ENCODE results near the gene SNX15. TPM values are rescaled to one million over a fixed set of nuclear protein-coding genes. Genes with fewer than 3 reads are reported as not detected.
"Not testable (repeated sequence)": the region's sequence is repeated elsewhere in the genome, so short reads cannot be mapped to it uniquely, and the experiment has no call there.

The SNX15 gene, protein sequence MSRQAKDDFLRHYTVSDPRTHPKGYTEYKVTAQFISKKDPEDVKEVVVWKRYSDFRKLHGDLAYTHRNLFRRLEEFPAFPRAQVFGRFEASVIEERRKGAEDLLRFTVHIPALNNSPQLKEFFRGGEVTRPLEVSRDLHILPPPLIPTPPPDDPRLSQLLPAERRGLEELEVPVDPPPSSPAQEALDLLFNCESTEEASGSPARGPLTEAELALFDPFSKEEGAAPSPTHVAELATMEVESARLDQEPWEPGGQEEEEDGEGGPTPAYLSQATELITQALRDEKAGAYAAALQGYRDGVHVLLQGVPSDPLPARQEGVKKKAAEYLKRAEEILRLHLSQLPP
- total RNA-seq (2014; rRNA removed; shearing (Covaris generic)), result 16.8 TPM in 2 replicates
- polyA plus RNA-seq (2014; cell fraction: nucleus; rRNA removed), result 4.1 and 4.5 TPM in 2 replicates

DNA sequence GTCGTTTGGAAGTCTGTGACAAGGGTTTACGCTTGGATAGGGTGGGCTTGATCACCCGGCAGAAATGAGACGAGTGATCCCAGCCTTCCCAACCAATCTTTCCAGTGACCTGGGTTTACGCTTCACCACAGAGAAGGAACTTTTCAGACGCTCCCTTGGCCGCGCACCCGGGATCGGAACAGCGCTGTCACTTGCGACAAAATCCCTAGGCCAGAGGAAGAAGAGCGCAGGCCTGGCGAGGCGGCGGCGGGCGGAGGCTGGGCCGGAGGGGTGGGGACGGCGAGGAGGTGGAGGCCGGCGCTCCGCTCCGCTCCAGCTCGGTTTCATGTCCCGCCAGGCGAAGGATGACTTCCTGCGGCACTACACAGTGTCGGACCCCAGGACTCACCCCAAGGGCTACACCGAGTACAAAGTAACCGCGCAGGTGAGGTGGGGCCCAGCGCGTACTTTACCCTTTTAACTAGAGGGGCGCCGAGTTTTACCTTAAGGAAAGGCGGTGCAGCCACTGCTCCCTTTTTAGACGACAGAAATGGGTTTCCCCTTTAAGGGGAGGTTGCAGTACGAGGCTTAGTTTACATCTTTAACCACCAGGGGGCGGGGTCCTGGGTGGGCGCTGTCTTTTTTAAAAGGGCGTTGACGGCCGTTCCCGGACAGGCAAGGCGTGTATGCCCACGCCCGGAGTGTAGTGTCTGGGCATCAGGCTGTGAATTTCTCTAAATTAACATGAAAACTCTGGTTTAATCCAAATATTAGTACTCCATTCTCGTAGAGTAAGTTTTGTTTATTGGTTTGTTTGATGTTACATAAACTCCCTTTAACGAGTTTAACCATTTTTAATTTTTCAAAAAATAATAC is at the start of gene SNX15:
SNX15 (plus strand) TSS at position 227 of the 855 bp plus-strand sequence; CDS start at position 326, 99 bp downstream.
- DNase-seq (ENCODE audit: extremely low read depth, low read depth), result peak; percentile 91

DNA sequence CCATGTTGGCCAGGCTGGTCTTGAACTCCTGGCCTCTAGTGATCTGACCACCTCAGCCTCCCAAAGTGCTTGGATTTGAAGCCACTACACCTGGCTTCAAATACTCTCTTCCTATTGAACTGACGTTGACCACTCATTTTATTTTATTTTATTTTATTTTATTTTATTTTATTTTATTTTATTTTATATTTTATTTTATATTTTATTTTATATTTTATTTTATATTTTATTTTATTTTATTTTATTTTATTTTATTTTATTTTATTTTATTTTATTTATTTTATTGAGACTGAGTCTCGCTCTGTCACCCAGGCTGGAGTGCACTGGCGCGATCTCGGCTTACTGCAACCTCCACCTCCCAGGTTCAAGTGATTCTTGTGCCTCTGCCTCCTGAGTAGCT is 43.9 kb upstream of the SNX15 start:
- not testable (repeated sequence) for DNase-seq (ENCODE audit: extremely low read depth, low read depth)

DNA sequence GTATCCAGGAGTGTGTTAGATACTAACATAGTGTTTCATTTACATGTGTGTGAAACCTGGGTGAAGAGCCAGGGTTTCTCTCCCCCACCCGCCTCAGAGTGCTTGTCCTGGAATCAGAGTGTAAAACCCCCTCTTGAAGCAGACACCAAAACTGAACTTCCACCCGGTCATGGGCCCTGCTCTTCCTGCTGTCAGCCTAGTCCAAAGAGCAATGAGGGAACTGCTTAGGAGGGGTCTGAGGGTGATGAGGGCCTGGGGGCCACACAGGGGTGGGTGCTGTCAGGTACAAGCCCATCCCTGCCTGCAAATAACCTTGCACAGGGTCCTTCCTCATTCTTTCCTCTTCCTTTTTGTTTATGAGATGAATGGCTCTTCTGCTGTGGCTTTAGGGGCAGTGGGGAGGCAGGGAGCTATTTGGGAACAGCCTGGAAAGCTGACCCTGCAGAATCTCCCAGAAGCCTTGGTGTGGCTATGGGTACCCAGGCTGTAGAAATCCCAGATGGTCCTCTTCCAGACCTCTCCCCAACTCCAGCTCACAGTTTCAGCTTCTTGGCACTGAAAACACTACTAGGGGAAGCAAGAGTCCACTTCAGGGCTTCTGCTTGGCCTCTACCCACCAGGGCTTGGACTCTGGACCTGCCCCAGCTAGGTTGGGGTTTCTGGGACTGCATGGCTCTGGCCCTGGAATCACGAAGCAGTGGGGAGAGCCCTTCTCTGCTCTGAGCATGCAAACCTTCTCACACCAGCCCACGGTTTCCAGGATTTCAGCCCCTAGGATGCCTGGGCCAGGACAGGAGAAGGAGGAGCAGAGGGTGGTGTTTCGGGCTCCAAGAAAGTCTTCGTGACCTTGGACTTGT is 39.0 kb upstream of the SNX15 start:
- DNase-seq (ENCODE audit: extremely low read depth, low read depth), result no peak

DNA sequence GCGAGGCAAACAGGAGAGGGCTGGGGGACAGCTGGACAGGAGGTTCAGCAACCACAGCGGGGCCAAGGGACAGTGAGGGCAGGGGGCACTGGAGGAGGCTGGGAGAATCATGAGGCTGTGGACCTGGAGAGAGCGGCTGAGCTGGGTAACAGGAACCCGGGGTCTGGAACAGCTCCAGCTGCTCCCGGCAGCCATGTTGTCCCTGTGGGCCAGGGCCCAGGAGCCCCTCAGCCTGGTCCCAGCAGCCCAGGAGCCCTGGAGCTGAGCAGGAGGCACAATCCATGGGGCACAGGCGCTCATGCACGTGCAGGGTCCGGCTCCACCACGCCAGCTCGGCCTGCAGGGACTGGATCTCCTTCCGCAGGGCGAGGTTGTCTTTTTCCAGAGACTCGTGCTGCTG is 37.8 kb upstream of the SNX15 start:
- no peak for DNase-seq (ENCODE audit: extremely low read depth, low read depth)

DNA sequence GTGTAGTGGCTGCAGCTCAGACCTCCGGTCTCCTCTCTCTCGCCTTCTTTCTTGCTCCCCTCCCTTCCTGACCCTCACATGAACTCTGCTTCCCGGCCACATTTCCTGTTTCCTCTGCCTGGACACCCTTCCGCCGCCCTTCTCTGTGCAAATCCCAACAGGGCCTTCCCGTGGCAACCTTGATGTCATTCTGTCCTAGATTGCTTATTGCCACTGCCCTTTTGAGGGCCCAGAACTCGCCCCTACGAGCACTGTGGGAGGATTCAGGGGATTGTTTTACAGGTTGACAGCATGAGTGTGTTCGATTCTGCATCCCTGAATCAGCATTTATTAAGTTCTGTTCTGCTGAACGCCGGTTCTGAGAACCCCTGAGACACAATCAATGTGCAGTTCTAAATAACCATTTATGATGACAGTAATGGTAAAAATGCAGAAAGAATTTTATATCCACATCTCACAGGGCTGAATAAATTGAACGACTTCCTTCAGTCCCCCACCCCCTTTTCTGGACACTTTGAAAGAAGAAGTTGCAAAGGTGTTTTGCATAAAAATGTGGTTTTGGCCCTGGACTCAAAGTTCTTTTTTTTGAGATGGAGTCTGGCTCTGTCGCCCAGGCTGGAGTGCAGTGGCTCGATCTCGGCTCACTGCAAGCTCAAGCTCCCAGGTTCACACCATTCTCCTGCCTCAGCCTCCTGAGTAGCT is 36.9 kb upstream of the SNX15 start:
- peak; percentile 33 for DNase-seq (ENCODE audit: extremely low read depth, low read depth)

DNA sequence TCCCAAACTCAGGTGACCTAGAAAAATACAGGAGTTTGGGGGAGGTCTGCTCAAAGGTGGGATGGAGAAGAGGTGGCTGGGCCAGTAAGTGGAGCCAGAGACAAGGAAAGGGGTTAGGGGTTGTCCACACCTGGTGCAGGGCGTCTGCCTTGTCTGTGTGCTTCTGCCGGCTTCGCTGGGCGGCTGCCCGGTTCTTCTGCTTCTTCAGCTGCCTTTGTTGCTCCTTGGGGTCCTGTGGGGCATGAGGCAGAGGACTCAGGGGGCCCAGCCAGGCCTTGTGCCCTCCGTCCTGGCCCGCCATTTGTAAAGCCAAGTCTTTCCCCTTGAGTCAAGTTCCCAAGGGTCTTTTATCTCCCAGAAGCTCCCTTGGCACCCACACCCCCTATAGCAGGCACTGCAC is 32.9 kb upstream of the SNX15 start:
- DNase-seq (ENCODE audit: extremely low read depth, low read depth), result no peak

DNA sequence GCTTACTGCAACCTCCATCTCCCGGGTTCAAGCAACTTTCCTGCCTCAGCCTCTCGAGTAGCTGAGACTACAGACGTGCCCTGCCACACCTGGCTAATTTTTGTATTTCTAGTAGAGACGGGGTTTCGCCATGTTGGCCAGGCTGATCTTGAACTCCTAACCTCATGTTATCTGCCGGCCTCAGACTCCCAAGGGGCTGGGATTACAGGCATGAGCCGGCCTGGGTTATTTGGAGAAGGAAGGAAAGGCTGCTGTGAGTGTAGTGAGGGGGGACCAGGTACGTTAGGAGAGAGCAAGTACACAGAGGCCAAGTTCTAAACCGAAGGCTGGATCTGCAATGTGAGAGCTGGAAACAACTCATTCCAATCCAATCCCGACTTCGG is 30.9 kb upstream of the SNX15 start:
- no peak for DNase-seq (ENCODE audit: extremely low read depth, low read depth)

DNA sequence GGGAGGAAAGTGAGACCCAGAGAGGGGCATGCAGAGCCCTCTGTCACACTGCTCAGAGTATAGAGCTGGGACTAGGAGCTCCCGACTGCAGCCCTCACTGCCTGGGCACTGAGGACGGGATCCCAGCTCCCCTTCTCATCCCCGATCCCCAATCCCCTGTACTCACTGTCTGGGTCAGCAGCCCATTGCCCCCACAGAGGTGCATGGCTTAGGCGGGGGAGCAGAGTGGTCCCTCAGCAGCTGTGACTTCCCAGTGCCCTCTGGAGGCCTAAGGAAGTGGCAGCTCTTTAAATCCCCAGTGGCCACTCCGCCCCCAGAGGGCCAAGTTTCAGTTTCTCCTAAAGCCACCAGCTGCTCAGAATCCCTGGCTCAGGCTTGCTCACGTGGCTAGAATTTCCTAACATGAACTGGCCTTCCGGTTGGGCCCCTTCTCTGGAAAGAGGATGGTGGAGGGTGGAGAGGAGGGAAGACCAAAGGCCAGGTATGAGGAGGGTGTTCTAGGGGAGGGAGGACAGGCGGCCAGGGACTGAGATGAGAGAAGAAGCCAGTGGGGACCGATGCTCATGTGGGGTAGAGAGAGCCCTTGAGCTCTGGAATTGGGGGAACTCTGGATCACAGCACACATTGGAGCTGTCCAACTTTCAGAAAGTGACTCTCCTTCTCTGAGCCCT is 30.4 kb upstream of the SNX15 start, which contains the start of gene BATF2:
BATF2 (minus strand) TSS at position 262 of the 671 bp plus-strand sequence; CDS start at position 205, 57 bp downstream.
- peak; percentile 46 for DNase-seq (ENCODE audit: extremely low read depth, low read depth)

DNA sequence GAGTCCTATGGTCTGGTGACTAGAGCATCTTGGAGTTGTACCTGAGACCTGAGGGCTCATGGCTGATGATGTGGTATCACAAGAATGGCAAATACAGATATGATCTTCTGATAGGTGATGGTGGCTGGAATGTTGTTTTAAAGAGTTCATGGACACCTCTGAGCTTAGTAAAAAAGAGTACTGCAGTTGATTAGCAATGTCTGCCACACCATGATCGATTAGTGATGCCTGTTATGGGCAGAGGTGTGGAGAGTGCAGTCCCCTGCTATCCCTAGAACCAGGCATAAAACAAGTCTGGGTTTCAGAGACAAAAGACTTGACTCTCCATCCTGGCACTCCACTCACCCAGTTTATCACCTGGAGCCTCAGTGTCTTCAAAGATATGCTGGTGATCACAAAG is 29.1 kb upstream of the SNX15 start:
- DNase-seq (ENCODE audit: extremely low read depth, low read depth), result no peak

DNA sequence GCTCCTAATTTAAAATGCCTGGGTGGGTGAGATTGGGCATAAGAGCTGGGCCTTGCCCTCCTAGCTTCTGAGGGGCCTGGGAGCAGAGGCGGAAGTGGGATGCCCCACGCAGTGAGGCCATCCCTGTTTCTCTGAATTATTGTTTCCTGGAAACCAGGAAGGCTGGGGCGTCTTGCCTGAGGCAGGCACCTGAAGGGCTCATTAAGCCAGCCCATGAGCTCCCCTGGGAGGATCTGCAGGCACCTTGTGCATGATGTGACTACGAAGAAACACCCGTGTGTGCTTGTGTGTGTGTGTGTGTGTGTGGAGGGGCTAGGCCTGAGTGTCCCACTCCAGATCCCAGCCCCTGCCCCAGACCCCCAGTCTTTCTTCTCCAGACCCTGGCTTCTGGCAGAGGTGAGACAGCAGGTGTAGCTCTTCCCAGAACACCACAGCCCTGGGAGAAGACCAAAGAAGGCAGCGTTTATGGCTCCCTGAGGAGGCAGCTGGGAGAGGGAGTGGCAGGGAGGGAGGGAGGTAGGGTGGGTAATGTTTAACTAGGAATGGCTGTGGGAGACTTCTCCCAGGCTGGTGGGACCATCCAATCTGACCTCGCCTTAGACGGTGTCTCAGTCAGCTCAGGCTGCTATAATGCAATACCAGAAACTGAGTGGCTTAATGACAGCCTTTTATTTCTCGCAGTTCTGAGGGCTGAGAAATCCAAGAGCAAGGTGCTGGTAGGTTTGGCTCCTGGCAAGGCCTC is 28.4 kb upstream of the SNX15 start:
- DNase-seq (ENCODE audit: extremely low read depth, low read depth), result no peak

DNA sequence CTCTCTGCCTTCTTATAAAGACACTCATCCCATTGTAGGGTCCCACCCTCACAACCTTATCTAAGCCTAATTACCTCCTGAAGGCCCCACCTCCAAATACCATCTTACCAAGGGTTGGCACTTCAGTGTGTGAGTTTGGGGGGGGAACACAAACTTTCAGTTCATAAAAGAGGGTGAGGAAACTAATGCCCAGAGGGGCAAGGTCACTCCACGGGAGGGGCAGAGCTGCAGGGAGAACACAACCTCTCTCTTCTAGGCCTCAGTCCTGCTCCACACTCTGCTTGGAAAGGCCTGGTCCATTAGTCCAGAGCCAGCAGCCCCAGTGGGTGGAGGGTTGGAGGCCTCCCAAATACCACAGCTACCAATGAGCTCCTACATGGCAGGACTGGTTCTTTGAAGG is 27.8 kb upstream of the SNX15 start:
- DNase-seq (ENCODE audit: extremely low read depth, low read depth), result no peak

DNA sequence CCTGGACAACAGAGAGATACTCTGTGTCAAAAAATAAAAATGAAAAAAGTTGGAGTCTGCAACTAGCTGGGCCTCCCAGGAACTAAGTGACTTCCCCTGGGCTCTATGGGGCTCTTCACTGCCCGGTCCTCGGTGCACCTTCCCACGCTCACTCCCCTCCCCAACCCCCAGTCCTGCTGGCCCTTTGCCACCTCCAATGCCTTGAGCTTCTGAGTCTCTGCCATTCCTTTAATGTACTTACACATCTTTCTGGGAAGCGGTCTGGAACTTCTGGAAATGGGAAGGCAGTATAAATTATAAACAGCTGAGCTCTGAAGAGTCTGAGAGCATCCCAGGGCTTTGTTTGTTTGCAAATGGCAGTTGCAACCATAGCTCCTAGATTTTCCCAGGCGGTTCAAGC is 24.5 kb upstream of the SNX15 start:
- DNase-seq (ENCODE audit: extremely low read depth, low read depth), result no peak

DNA sequence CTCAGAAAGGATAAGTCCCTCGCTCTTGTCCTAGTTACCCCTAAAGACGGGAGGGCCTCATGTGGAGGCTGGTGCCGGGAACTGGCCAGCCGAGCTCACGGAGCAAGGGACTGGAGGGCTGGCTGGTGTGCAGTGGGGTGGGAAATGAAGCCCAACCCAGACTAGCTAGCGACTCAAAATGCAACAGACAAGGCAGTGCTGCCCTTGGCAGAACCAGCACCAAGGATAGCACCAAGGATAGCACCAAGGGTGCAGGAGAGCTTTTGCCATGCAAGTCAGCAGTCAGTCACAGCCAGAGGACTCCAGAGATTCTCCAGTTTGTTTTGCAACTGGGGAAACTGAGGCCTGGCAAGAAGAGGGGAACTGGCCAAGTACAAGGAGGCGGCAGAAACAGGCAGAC is 24.0 kb upstream of the SNX15 start:
- no peak for DNase-seq (ENCODE audit: extremely low read depth, low read depth)

DNA sequence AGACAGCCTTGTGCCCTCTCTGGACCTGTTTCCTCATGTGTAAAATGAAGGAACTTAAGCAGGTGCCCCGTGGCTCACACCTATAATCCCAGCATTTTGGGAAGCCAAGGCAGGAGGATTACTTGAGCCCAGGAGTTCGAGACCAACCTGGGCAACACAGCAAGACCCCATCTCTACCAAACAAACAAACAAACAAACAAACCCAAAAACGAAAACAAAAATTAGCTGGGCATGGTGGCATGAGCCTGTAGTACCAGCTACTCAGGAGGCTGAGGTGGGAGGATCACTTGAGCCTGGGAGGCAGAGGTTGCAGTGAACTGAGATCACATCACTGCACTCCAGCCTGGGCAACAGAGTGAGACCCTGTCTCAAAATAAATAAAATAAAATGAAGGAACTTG is 23.3 kb upstream of the SNX15 start:
- DNase-seq (ENCODE audit: extremely low read depth, low read depth), result not testable (repeated sequence)

DNA sequence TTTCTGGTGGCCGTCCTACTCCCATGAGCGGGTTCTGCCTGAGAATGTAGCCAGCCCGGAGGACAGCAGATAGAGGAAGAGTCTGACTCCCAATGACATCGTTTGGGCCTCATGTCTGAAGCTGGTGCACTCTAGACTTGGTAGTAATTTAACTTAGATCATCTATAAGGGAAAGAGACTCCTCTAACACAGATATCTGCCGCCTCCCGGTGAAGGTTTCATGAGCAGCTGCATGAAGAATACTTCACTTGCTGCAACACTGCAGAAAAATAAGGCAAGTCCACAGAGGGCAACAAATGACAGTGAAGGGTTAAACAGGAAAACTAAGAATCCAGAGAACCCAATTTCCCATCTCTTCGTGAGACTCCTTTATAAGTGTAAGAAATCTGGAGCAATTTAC is 19.2 kb upstream of the SNX15 start:
- DNase-seq (ENCODE audit: extremely low read depth, low read depth), result no peak

DNA sequence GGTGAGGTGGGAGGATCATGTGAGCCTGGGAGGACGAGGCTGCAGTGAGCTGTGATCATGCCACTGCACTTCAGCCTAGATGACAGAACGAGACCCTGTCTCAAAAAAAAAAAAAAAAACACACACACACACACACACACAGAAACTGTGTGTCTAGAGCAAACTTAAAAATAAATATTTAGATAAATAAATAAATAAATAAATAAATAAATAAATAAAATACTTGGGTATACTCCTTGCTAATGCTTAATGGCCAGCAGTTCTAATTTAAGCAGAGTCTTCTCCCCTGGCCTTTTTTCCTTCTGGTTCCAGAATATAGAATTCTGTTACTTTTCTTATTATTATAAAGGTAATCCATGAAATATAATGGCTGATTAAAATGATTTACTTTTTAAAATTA is 18.4 kb upstream of the SNX15 start:
- no peak for DNase-seq (ENCODE audit: extremely low read depth, low read depth)

DNA sequence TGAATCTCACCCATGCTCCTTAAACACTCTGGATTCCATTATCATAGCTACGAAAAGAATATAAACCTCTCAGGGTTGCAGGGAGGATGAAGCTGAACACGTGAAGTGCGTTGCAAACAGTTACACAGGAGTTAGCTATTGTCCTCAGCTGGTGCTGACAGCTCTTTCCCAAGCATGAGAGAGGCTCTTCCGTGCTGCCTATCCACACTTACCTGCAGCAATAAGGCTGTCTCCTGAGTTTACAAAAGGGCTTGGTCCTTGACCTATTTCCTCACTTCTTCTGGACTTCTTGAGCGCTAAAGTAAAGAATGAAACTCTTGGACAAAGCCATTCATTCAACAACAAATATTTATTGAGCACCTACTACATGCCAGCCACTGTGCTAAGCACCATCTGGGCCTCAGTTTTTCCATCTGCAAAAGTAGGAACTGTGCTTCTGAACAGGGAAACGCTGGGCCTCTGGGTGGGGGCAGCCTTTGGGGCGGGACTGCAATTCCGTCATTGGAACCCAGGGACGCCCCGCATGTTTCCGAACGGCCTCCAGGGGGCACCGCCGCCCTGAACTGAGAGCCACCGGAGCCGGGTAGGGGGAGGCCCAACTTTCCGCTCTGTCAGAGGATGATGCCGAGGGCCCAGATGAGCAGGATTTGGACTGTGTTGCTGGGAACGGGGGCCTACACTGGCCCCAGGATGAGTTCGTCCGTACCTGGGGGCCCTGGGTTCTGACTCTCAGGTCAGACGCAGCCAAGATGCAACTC is 13.9 kb upstream of the SNX15 start:
- DNase-seq (ENCODE audit: extremely low read depth, low read depth), result peak; percentile 73
